Measurements from ENCODE around the gene ADAMTS12. TPM values are rescaled to one million over a fixed set of nuclear protein-coding genes. Genes with fewer than 3 reads are reported as not detected.

Gene ADAMTS12
- polyA plus RNA-seq, 1 donor (not counting 4 experiments of a cell fraction or from before 2014, with no cell fraction given) = 0.49 TPM

- H3K27ac ChIP-seq (ENCODE audit: control insufficient read depth, insufficient read depth, low read length) = no peak overlapping the region
- no peaks in the 10 kb centered on the region for H3K27me3 ChIP-seq (ENCODE audit: control insufficient read depth, extremely low read depth, insufficient read depth, low read length)
- H3K4me2 ChIP-seq (ENCODE audit: control insufficient read depth, extremely low read depth, insufficient read depth, low read depth, low read length) = no peak overlapping the region
- H3K79me2 ChIP-seq (ENCODE audit: control insufficient read depth, insufficient read depth, low read length) = no peaks in the 10 kb centered on the region
- no peaks in the 10 kb centered on the region for H4K20me1 ChIP-seq (ENCODE audit: control insufficient read depth, extremely low read depth, insufficient read depth, low read length)
- no peaks in the 10 kb centered on the region for H3K9me1 ChIP-seq (ENCODE audit: control insufficient read depth, extremely low read depth, insufficient read depth, low read length)
- FAIRE-seq = no peak
- H3K36me3 ChIP-seq (ENCODE audit: control insufficient read depth in 2 of 2, extremely low read depth in 1 of 2, insufficient read depth in 2 of 2, low read length in 2 of 2) = no peaks in the 10 kb centered on the region
- no peak overlapping the region for H2AFZ ChIP-seq (ENCODE audit: control insufficient read depth, low read length)
- dilution Hi-C loops (cut with MboI; ENCODE audit: extremely low pct_ligation_motif_present, low sequenced_read_pairs) = no loop called here
- H3K4me3 ChIP-seq (ENCODE audit: control insufficient read depth in 2 of 3, extremely low read depth in 1 of 3, insufficient read depth in 2 of 3, low read depth in 1 of 3, low read length in 3 of 3) = no peak overlapping the region
- no peak for DNase-seq (ENCODE audit: low read depth, low spot score)
- TF ChIP-seq EZH2 (IDR thresholded peaks at IDR 0.05; ENCODE audit: low read length) (no peak), CTCF (optimal IDR thresholded peaks at IDR 0.05 in 1 of 3, IDR thresholded peaks at IDR 0.05 in 1 of 3, conservative IDR thresholded peaks at IDR 0.05 in 1 of 3; ENCODE audit: extremely low read depth in 1 of 3, insufficient read depth in 2 of 3, low read length in 3 of 3) (no peak)
- no peak overlapping the region for H3K9ac ChIP-seq (ENCODE audit: control insufficient read depth, extremely low read depth, insufficient read depth, low read length)
- H3K9me3 ChIP-seq (ENCODE audit: control insufficient read depth, low read depth, low read length) = no peaks in the 10 kb centered on the region
- no peaks in the 10 kb centered on the region for H3K4me1 ChIP-seq (ENCODE audit: control insufficient read depth, extremely low read depth, insufficient read depth, low read length)
These were observed 60.7 kb downstream of the ADAMTS12 start for GRCh38 chr5:33831041-33831440.

GRCh38 chr5:33829430-33829829 is 62.4 kb downstream of the ADAMTS12 start:
- H3K9ac ChIP-seq (ENCODE audit: control insufficient read depth, extremely low read depth, insufficient read depth, low read length) = no peak overlapping the region
- DNase-seq (ENCODE audit: low read depth, low spot score) (no peak), FAIRE-seq (no peak)
- no peak overlapping the region for H2AFZ ChIP-seq (ENCODE audit: control insufficient read depth, low read length)
- no peaks in the 10 kb centered on the region for H3K9me1 ChIP-seq (ENCODE audit: control insufficient read depth, extremely low read depth, insufficient read depth, low read length)
- no peak overlapping the region for H3K27ac ChIP-seq (ENCODE audit: control insufficient read depth, insufficient read depth, low read length)
- H4K20me1 ChIP-seq (ENCODE audit: control insufficient read depth, extremely low read depth, insufficient read depth, low read length) = no peaks in the 10 kb centered on the region
- no peaks in the 10 kb centered on the region for H3K36me3 ChIP-seq (ENCODE audit: control insufficient read depth in 2 of 2, extremely low read depth in 1 of 2, insufficient read depth in 2 of 2, low read length in 2 of 2)
- no peaks in the 10 kb centered on the region for H3K9me3 ChIP-seq (ENCODE audit: control insufficient read depth, low read depth, low read length)
- H3K4me1 ChIP-seq (ENCODE audit: control insufficient read depth, extremely low read depth, insufficient read depth, low read length) = no peaks in the 10 kb centered on the region
- no peak overlapping the region for H3K4me2 ChIP-seq (ENCODE audit: control insufficient read depth, extremely low read depth, insufficient read depth, low read depth, low read length)
- TF ChIP-seq CTCF (optimal IDR thresholded peaks at IDR 0.05 in 1 of 3, IDR thresholded peaks at IDR 0.05 in 1 of 3, conservative IDR thresholded peaks at IDR 0.05 in 1 of 3; ENCODE audit: extremely low read depth in 1 of 3, insufficient read depth in 2 of 3, low read length in 3 of 3) (no peak), EZH2 (IDR thresholded peaks at IDR 0.05; ENCODE audit: low read length) (no peak)
- dilution Hi-C loops (cut with MboI; ENCODE audit: extremely low pct_ligation_motif_present, low sequenced_read_pairs) = no loop called here
- no peaks in the 10 kb centered on the region for H3K27me3 ChIP-seq (ENCODE audit: control insufficient read depth, extremely low read depth, insufficient read depth, low read length)
- no peaks in the 10 kb centered on the region for H3K79me2 ChIP-seq (ENCODE audit: control insufficient read depth, insufficient read depth, low read length)
- no peak overlapping the region for H3K4me3 ChIP-seq (ENCODE audit: control insufficient read depth in 2 of 3, extremely low read depth in 1 of 3, insufficient read depth in 2 of 3, low read depth in 1 of 3, low read length in 3 of 3)
